Stimulated activated CD4-positive, alpha-beta T cell treated with anti-CD3 and anti-CD28 coated beads, Interleukin-15, amount 100 ng/mL, for 1 hour (primary cell): ENCODE measurements around the gene TENM4.
"Not testable (repeated sequence)": the region's sequence is repeated elsewhere in the genome, so short reads cannot be mapped to it uniquely, and the experiment has no call there.

ENCODE experiments used
- DNase-seq, 2 donors: peaks; one replicate each; pipeline ENCODE4 v3.0.0-alpha.2; 2020; ENCODE audit warnings: low read depth in 1 of 2, low spot score in 1 of 2

TENM4 gene

DNA sequence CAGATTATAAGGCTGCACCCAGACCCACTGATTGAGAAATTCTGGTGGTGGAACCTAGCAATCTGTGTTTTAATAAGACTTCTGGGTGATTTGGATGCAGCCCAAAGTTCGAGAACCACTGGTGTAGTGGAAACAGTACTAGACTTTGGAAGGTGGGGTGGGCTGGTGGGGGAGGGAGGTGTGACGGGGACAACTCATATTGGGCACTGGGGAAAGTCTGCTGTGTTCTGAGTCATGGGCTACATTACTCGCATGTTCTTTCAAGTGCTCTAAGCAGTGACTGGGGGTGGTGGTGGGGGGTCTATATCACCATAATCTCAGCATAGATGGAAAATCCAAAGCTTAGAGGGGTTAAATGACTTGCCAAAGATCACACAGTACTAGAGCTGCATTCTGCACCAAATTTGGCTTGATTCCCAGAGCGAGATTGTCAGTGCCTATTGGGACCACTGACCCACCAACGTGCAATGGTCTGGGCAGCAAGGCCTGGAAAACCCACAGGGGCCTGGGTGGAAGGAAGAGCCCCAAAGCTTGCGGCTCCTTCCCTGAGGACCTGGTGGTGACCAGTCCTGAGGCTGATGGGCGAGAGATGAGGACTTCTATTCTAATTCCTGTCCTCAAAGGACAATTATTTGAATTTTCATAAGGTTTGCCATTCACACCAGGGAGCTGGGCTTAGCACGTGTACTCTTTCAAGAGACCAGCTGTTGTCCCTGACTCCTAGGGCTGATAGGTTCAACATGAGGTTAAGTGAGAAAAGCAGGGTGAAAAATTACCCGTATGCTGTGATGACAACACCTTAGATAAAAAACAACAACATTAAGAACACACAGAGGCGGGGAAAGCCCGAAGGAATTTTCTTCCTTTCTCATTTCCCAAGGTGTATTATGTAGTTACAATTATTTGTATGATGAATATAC is 788.6 kb downstream of the TENM4 start:
- DNase-seq, result no peak

DNA sequence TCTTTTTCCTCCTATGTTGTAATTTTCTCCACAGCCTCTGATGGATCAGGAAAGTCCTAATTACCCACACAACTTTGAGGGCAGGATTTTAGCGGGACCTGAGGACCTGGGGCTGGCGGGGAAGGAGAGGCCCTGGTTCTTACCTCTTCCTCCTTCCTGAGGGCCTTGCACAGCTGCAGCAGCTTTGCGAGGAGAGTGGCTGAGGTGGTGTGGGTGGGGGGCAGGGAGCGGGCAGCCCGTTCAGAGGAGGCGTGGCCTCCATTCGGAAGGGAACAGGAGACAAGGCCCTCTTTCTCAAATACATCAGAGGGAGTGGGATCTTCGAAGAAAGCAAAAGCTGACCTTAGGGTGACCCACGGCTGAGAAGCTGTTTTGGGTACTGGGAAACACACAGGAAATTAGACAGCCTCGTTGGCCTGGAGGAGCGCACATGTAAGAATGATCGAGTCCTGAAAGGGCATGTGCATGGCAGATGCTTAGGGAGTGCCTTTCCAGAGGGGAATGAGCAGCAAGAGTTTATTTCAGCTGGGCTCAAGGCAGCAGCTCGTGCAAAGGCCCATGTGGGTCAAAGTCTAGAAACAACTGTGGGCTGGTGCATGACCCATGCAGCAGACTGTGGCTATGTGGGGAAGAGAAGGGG is 789.6 kb downstream of the TENM4 start:
- no peak for DNase-seq

DNA sequence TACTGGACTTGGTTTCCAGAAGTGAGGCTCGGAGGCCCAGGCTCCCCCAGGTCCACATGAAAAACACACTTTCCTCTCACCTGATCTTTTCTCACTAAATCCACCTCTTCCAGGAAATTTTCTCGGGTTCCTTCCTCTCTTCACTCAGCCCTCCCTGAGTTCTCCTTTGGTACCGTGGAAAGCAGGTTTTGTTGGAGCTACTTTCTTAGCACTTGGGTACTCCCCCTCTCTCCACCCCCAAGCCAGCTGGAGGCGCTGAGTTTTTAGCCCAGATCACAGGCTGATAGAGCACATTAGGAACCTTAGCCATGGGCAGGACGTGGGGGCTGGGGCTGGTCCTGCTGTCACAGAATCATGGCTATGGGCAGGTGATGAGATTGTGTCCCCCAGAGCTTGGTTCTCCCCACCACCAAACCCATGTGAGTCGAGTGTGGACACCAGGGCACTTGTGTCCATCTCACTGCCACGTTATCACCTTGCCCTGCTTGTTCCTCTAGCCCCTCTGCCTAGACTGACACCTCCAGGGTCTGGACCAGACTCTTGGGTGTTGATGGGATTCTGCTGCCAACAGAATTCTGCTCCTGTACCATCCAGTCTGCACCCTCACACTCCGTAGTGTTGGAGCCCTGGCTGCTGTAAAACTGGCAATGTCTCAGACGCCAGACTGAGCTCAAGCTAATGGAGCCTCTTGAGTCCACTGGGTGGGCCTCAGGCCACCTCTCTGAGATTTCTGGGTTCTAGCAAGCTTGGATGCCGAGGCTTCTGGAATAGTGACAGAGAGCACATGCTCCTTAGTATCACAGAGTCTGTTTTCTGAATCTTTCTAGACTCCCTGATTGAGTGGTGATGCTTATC is 791.2 kb downstream of the TENM4 start:
- DNase-seq, result no peak

GRCh38 chr11:78647986-78648875 is 792.6 kb downstream of the TENM4 start:
- no peak for DNase-seq

DNA sequence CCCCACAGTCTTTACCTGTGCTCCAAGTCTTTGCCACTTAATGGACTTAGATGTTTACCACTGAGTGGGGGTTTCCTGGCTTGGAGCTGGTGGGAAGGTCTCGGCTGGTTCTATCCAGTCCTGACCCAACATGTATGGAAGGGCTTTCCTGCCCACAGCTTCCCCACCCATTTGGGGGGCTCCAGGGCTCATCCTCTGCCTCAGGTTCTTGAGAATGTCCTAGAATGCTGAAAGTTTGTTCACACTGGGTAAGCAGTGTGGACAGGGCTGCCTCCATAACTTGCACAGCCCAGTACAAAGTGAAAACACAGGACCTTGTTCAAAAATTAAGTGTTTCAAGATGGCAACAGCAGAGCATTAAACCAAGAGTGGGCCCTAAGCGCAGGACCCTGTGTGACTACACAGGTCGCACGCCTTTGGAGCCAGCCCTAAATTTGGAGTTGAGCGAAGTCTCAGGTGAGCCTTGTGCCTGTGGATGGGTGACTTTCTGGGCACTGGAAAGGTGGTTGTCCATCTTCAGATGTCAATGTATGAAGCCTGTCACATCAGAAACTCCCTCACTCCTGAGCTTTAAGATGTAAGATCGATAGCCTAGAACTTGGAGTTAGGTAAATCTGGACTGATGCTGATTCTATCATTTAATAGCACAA is 793.4 kb downstream of the TENM4 start:
- no peak for DNase-seq

DNA sequence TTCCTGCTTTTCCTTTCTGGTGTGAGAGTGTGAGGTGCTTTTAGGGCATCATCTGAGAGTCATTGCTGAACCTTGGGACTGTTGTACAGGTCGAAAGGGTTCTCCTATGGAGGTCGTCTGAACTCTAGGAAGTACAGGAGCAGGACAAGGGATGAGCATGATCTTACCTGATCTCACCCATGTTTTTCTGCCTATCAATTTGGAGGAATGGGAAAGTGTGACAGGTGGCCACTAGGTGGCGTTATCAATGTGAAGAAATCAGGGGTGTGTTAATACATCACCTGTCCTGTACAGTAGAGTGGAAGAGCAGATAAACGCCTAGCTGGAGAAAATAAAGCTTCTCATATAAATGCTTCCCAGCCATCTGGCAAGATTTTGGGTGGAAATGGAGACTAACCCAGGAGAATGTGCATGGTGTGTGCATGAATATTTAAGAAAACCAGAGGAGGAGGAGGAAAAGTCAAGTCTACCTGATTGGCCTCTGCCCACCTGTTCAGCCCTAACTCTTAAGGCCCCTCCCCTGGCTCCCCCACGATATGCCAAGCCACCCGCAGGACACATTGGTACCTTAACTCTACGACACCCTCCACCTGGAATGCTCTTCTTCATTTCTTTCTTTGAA is 794.2 kb downstream of the TENM4 start:
- peak in 1 of 2 donors; percentile 12 for DNase-seq

DNA sequence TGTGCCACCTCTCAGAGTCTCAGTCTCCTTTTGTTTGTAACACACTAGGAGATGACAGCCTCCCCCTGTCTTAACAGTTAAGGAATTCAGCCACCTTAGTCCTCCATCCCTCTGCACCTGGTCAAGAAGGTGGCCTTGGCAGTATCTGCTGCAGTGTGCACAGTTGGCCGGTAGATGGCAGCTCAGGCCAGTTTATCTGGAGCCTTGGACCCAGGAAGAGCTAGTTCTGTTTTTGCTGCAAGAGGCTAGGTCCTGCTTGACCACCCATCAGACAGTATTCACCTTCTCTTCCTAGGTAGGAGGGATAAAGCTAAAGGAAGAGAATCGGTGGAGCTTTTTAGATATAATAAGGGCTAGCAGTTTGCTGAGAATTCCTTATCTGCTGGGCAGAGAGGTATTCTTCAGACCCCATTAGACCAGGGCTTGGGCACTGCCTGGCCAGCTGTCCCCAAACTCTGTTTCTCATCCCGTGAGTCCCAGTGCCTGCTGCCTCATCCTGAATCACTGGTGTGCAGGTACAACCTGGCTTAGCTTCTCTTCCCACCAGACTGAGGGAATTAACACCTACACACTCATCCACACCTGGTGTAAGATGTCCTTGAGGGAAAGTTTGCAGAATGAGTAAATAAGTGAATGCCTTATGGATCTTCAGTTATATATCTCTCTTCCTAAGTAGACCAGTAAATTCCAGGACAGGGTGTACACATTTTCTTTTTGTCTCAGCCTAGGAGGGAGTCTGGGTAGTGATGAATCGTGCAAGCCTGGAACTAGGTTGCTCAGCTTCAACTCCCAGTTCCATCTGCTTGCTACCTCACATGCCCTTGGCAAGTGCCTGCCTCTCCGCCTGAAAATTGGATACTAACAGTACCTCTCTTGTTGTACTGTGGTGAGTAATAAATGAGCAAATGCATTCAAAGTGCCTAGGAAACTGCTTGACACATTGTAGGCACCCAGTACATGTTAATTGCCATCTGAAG is 795.3 kb downstream of the TENM4 start:
- peak; percentile 17 to 42 for DNase-seq

DNA sequence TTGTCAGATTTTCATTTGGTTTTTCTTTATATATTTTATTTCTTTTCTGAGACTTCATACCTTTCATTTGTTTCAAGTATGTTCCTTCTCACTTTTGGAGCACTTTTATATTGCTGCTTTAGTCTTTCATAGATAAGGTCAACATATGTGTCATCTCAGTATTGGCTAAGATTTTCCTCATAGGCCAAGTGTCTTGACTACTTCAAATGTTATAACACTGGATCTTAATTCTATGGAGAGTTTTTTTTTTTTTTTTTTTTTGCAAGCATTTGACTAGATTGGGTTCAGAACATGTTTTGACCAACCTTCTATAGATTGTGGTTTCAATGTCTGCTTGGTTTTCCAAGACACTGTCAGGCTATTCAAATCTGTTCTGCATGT is 797.2 kb downstream of the TENM4 start:
- DNase-seq, result no peak

- DNase-seq, result no peak
Observed at GRCh38 chr11:78642979-78643675, 797.7 kb downstream of the TENM4 start.

GRCh38 chr11:78641541-78641940 is 799.3 kb downstream of the TENM4 start:
- DNase-seq, result no peak

DNA sequence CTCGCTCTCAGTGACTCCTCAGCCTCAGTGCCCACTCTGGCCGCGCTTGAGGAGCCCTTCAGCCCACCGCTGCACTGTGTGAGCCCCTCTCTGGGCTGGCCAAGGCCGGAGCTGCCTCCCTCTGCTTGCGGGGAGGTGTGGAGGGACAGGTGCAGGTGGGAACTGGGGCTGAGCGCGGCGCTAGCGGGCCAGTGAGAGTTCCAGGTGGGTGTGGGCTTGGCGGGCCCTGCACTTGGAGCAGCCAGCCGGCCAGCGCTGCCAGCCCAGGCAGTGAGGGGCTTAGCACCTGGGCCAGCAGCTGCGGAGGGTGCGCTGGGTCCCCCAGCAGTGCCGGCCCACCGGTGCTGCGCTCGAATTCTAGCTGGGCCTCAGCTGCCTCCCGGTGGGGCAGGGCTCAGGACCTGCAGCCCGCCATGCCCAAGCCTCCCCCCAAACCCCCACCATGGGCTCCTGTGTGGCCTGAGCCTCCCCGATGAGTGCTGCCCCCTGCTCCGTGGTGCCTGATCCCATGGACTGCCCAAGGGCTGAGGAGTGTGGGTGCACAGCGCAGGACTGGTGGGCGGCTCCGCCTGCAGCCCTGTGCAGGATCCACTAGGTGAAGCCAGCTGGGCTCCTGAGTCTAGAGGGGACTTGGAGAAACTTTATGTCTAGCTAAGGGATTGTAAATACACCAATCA is 802.0 kb downstream of the TENM4 start:
- no peak for DNase-seq

GRCh38 chr11:78637527-78637926 is 803.3 kb downstream of the TENM4 start:
- DNase-seq, result not testable (repeated sequence)

GRCh38 chr11:78635814-78636506 is 804.9 kb downstream of the TENM4 start:
- DNase-seq, result no peak

DNA sequence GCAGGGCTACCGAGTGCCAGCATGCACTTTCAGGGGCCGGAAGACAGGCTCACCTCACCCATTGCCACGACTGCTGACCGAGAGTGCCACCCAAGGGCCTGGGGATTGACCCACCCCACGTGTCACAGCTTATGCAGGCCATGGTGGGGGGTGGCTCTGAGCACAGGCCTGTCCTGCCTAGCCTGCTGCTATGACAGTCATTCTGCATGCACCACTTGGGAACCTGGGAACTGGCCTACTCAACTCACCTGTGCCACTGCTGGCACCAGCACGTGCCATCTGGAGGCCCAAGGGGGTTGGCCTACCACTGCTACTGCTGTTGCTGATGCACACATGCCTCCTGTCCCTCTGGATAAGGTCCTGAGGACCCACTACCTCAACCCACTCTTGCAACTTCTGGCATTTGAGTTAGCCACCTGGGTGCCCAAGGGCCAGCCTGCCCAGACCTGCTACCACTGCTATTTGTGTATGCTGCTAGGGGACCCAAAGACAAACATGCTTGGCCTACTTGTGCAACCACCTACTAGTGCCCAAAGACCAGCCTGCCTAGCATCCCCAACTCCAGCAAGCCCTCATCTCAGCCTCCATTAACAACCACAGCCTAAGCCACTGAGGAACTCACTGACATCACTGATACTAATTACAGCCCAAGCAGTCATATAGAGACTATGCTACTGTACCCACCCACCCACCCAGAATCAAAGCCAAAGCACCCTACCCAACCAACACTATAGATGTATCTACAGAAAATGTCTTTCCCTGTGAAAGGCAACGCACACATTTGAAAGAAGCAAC is 807.1 kb downstream of the TENM4 start:
- no peak for DNase-seq

GRCh38 chr11:78630561-78631303 is 810.1 kb downstream of the TENM4 start:
- DNase-seq, result no peak
